NCI-H146 treated with DMSO at 0.1 percent for 48 hours (cell line): Measurements from ENCODE around the gene CARNS1.

Experiments used
- DNase-seq: peaks from one replicate; lab custom pipeline; 2025; ENCODE audit not compliant: unreplicated experiment; lab: John Stamatoyannopoulos, UW

The CARNS1 gene

GRCh38 chr11:67375320-67376055 is 40.0 kb upstream of the CARNS1 start:
- DNase-seq: no peak

- DNase-seq: no peak
Measured at GRCh38 chr11:67376063-67376820, 39.2 kb upstream of the CARNS1 start.

GRCh38 chr11:67376873-67377808 is 38.3 kb upstream of the CARNS1 start:
- no peak for DNase-seq

GRCh38 chr11:67378544-67378943 is 36.9 kb upstream of the CARNS1 start:
- no peak for DNase-seq

- DNase-seq: no peak
Measured at GRCh38 chr11:67379061-67380058, 36.1 kb upstream of the CARNS1 start.

GRCh38 chr11:67381244-67381972 is 34.1 kb upstream of the CARNS1 start:
- DNase-seq: no peak

- DNase-seq: peak; percentile 74
Measured at GRCh38 chr11:67382276-67383136, 33.0 kb upstream of the CARNS1 start.

GRCh38 chr11:67384851-67385366 is 30.6 kb upstream of the CARNS1 start:
- no peak for DNase-seq

- DNase-seq: no peak
Measured at GRCh38 chr11:67387069-67387468, 28.4 kb upstream of the CARNS1 start.

GRCh38 chr11:67387518-67387917 is 28.0 kb upstream of the CARNS1 start:
- DNase-seq: no peak

GRCh38 chr11:67389477-67389876 is 26.0 kb upstream of the CARNS1 start:
- DNase-seq: peak; percentile 47

GRCh38 chr11:67390947-67391303 is 24.6 kb upstream of the CARNS1 start:
- no peak for DNase-seq

GRCh38 chr11:67391304-67392182 is 23.9 kb upstream of the CARNS1 start, which contains the start of gene RAD9A:
RAD9A (plus strand) TSS chr11:67391986; CDS start chr11:67392045, 59 bp downstream.
- peak; percentile 96 for DNase-seq

GRCh38 chr11:67392183-67392715 is 23.2 kb upstream of the CARNS1 start:
- DNase-seq: no peak

GRCh38 chr11:67393437-67393836 is 22.0 kb upstream of the CARNS1 start:
- DNase-seq: no peak

- DNase-seq: no peak
Measured at GRCh38 chr11:67393990-67394389, 21.5 kb upstream of the CARNS1 start.
